IMR-90 (cell line): ENCODE results near the gene TOP2B. TPM values are rescaled to one million over a fixed set of nuclear protein-coding genes. Genes with fewer than 3 reads are reported as not detected.

Source experiments
- ATAC-seq: fragments of 200-7000 bp; cut with Tn5 transposase; 2 replicates; pipeline ENCODE4 v1.9.1; 2020; ENCODE audit warnings: low read depth, mild to moderate bottlenecking, moderate library complexity
- BruUV-seq: library from RNA; stranded (reverse); fragments of 400-500 nt; replicated peaks from 2 replicates; lab custom pipeline; 2021; lab: Mats Ljungman, UMichigan
- CTCF ChIA-PET: fragments of 300-600 bp; formaldehyde crosslinking; extraction: SDS; loops from one replicate; lab custom pipeline; 2021; ENCODE audit warnings: antibody characterized with exemption; lab: Yijun Ruan, JAX
- POLR2A ChIA-PET: fragments of 300-600 bp; sonication (Branson Sonifier 250); formaldehyde crosslinking; loops from one replicate; lab custom pipeline; 2022; ENCODE audit warnings: antibody characterized with exemption; ENCODE audit not compliant: unreplicated experiment; lab: Charles Lee
- DNase-seq: peaks from one replicate; pipeline ENCODE4 v3.0.0; 2013
- H2AFZ ChIP-seq: replicated peaks from 2 replicates; pipeline ENCODE3; 2013; ENCODE audit warnings: low read length, mild to moderate bottlenecking; ENCODE audit not compliant: poor library complexity
- H2AK5ac ChIP-seq: 2 replicates; pipeline ENCODE4 v1.6.1; 2013; ENCODE audit warnings: low read depth, low read length, inconsistent platforms
- H2AK9ac ChIP-seq: replicated peaks from 2 replicates; pipeline ENCODE3; 2013; ENCODE audit warnings: mild to moderate bottlenecking, low read depth, low read length, moderate library complexity; ENCODE audit not compliant: poor library complexity
- H2BK120ac ChIP-seq: 2 replicates; pipeline ENCODE4 v1.6.1; 2013; ENCODE audit warnings: low read depth, low read length, inconsistent platforms
- H2BK15ac ChIP-seq: 3 replicates; pipeline ENCODE4 v1.6.1; 2013; ENCODE audit warnings: low read depth, low read length, inconsistent platforms
- H2BK20ac ChIP-seq: 2 replicates; pipeline ENCODE4 v1.6.1; 2013; ENCODE audit warnings: low read depth, mild to moderate bottlenecking, inconsistent platforms, low read length, moderate library complexity
- H2BK5ac ChIP-seq: 2 replicates; pipeline ENCODE4 v1.6.1; 2013; ENCODE audit warnings: mild to moderate bottlenecking, low read depth, low read length, inconsistent platforms; ENCODE audit not compliant: poor library complexity, severe bottlenecking
- H3K14ac ChIP-seq: replicated peaks from 2 replicates; pipeline ENCODE4 v1.6.1; 2013; ENCODE audit warnings: low read depth, low read length, inconsistent platforms
- H3K18ac ChIP-seq: 2 replicates; pipeline ENCODE4 v1.6.1; 2013; ENCODE audit warnings: low read depth, low read length, control low read depth
- H3K23ac ChIP-seq: 2 replicates; pipeline ENCODE4 v1.6.1; 2013; ENCODE audit warnings: low read depth, low read length, inconsistent platforms
- H3K27ac ChIP-seq: 2 replicates; pipeline ENCODE4 v1.5.1; 2013; ENCODE audit warnings: mild to moderate bottlenecking, control low read depth, low read length; ENCODE audit not compliant: insufficient read depth
- H3K27me3 ChIP-seq: 2 replicates; pipeline ENCODE4 v1.6.1; 2013; ENCODE audit warnings: low read length; ENCODE audit not compliant: control insufficient read depth, insufficient read depth
- H3K36me3 ChIP-seq: 2 replicates; pipeline ENCODE4 v1.6.1; 2013; ENCODE audit warnings: low read length, mixed read lengths; ENCODE audit not compliant: control insufficient read depth, insufficient read depth
- H3K4ac ChIP-seq: 2 replicates; pipeline ENCODE4 v1.6.1; 2013; ENCODE audit warnings: low read depth, low read length, inconsistent platforms
- H3K4me1 ChIP-seq: 2 replicates; pipeline ENCODE4 v1.6.1; 2013; ENCODE audit warnings: low read length, mixed read lengths; ENCODE audit not compliant: control insufficient read depth, insufficient read depth
- H3K4me2 ChIP-seq: 2 replicates; pipeline ENCODE4 v1.6.1; 2013; ENCODE audit warnings: low read depth, mild to moderate bottlenecking, control low read depth, low read length, moderate library complexity
- H3K4me3 ChIP-seq: 2 replicates; pipeline ENCODE4 v1.5.1; 2013; ENCODE audit warnings: low read depth, mild to moderate bottlenecking, control low read depth, low read length, moderate library complexity; ENCODE audit not compliant: insufficient read depth
- H3K56ac ChIP-seq: 2 replicates; pipeline ENCODE4 v1.6.1; 2013; ENCODE audit warnings: low read length, inconsistent platforms; ENCODE audit not compliant: insufficient read depth; ENCODE audit errors: extremely low read depth
- H3K79me1 ChIP-seq, 2 experiments: 2 replicates each; pipeline ENCODE4 v1.6.1; 2013; ENCODE audit warnings: low read length in 2 of 2, inconsistent platforms in 1 of 2, low read depth in 1 of 2
- H3K9ac ChIP-seq: 2 replicates; pipeline ENCODE4 v1.6.1; 2013; ENCODE audit warnings: low read depth, low read length, control low read depth
- H3K9me1 ChIP-seq: 2 replicates; pipeline ENCODE4 v1.6.1; 2013; ENCODE audit warnings: low read length, inconsistent platforms; ENCODE audit not compliant: insufficient read depth
- H3K9me3 ChIP-seq: 2 replicates; pipeline ENCODE4 v1.6.1; 2013; ENCODE audit warnings: low read length; ENCODE audit not compliant: control insufficient read depth, insufficient read depth
- H4K20me1 ChIP-seq: 2 replicates; pipeline ENCODE4 v1.6.1; 2013; ENCODE audit warnings: low read length, inconsistent platforms; ENCODE audit not compliant: insufficient read depth
- H4K5ac ChIP-seq: 2 replicates; pipeline ENCODE4 v1.6.1; 2013; ENCODE audit warnings: mild to moderate bottlenecking, low read depth, low read length, control low read depth
- H4K8ac ChIP-seq, 2 experiments: 2 replicates each; pipeline ENCODE4 v1.6.1; 2013; ENCODE audit warnings: low read depth in 2 of 2, low read length in 2 of 2, control low read depth in 1 of 2, inconsistent platforms in 1 of 2
- H4K91ac ChIP-seq: 2 replicates; pipeline ENCODE4 v1.6.1; 2013; ENCODE audit warnings: low read depth, low read length, inconsistent platforms; ENCODE audit not compliant: insufficient read depth
- BHLHE40 ChIP-seq: fragments of 150-350 bp; IDR thresholded peaks from 2 replicates; pipeline ENCODE4 v1.6.1; 2016; ENCODE audit warnings: mild to moderate bottlenecking, low read depth, low read length
- CEBPB ChIP-seq: IDR thresholded peaks from 2 replicates; pipeline ENCODE4 v1.6.1; 2012; ENCODE audit warnings: low read depth, low read length, improper control_type of control experiment
- CHD1 ChIP-seq: IDR thresholded peaks from 2 replicates; pipeline ENCODE4 v1.6.1; 2012; ENCODE audit warnings: low read depth, low read length, improper control_type of control experiment
- FOS ChIP-seq: fragments of 150-350 bp; IDR thresholded peaks from 2 replicates; pipeline ENCODE4 v1.6.1; 2016; ENCODE audit warnings: low read depth, low read length
- MAZ ChIP-seq: IDR thresholded peaks from 2 replicates; pipeline ENCODE4 v1.6.1; 2012; ENCODE audit warnings: low read depth, mild to moderate bottlenecking, low read length, improper control_type of control experiment, moderate library complexity, borderline replicate concordance
- MXI1 ChIP-seq: IDR thresholded peaks from 2 replicates; pipeline ENCODE4 v1.6.1; 2012; ENCODE audit warnings: low read depth, mild to moderate bottlenecking, low read length, moderate library complexity, borderline replicate concordance
- NFE2L2 ChIP-seq: fragments of 150-350 bp; IDR thresholded peaks from 2 replicates; pipeline ENCODE4 v1.6.1; 2016; ENCODE audit warnings: low read depth, mild to moderate bottlenecking, low read length
- POLR2A ChIP-seq: IDR thresholded peaks from 2 replicates; pipeline ENCODE4 v1.6.1; 2012; ENCODE audit warnings: mild to moderate bottlenecking, low read depth, low read length
- RCOR1 ChIP-seq: IDR thresholded peaks from 2 replicates; pipeline ENCODE4 v1.6.1; 2012; ENCODE audit warnings: mild to moderate bottlenecking, low read length, improper control_type of control experiment; ENCODE audit not compliant: insufficient replicate concordance
- SMC3 ChIP-seq: fragments of 150-350 bp; IDR thresholded peaks from 2 replicates; pipeline ENCODE4 v1.6.1; 2016; ENCODE audit warnings: low read depth, mild to moderate bottlenecking, antibody characterized with exemption, low read length, moderate library complexity
- WGBS, 2 experiments: methylation state at CpG; one replicate each; pipeline versions ENCODE4 v1.1.5 to v1.1.7; 2013; ENCODE audit warnings: missing lambda C conversion rate in 2 of 2; ENCODE audit not compliant: insufficient read length in 1 of 2; ENCODE audit errors: extremely low coverage in 2 of 2; 5-methylcytosine and 5-hydroxymethylcytosine counted together
- dilution Hi-C: fragments of 300-500 bp; cut with HindIII; formaldehyde crosslinking; loops from one replicate; pipeline ENCODE4 v1.14.3; 2018; ENCODE audit warnings: low sequenced_read_pairs; ENCODE audit not compliant: unreplicated experiment
- in situ Hi-C: fragments of 300-500 bp; cut with MboI; formaldehyde crosslinking; loops from 3 replicates; pipeline ENCODE4 v1.14.3; 2019; ENCODE audit warnings: low sequenced_read_pairs, inconsistent platforms, mixed read lengths
- intact Hi-C: fragments of 100-400 bp; cut with micrococcal nuclease; formaldehyde crosslinking; loops from 2 replicates; pipeline ENCODE4 v1.10.0; 2022
- polyA plus RNA-seq, 3 experiments: library from polyadenylated mRNA; depleted of rRNA; stranded (reverse); fragments of >200 nt; gene quantifications; 2 replicates each; pipeline ENCODE4 v1.2.3, GENCODE V29; 2012; ENCODE audit warnings: low replicate concordance in 1 of 3
- total RNA-seq: library from RNA; depleted of rRNA; stranded (reverse); fragments of >200 nt; gene quantifications from 2 replicates; pipeline ENCODE4 v1.2.3, GENCODE V29; 2012
- TF ChIP-seq, protein P1 (sequence below): fragments of 150-350 bp; IDR thresholded peaks from 2 replicates; pipeline ENCODE4 v1.6.1; 2017; ENCODE audit warnings: mild to moderate bottlenecking, antibody characterized with exemption, low read length, low read depth

Gene TOP2B
- total and polyA plus RNA-seq, 2 of the 4 experiments (the other 2 are of a cell fraction): 45.5 to 53.4 TPM

DNA sequence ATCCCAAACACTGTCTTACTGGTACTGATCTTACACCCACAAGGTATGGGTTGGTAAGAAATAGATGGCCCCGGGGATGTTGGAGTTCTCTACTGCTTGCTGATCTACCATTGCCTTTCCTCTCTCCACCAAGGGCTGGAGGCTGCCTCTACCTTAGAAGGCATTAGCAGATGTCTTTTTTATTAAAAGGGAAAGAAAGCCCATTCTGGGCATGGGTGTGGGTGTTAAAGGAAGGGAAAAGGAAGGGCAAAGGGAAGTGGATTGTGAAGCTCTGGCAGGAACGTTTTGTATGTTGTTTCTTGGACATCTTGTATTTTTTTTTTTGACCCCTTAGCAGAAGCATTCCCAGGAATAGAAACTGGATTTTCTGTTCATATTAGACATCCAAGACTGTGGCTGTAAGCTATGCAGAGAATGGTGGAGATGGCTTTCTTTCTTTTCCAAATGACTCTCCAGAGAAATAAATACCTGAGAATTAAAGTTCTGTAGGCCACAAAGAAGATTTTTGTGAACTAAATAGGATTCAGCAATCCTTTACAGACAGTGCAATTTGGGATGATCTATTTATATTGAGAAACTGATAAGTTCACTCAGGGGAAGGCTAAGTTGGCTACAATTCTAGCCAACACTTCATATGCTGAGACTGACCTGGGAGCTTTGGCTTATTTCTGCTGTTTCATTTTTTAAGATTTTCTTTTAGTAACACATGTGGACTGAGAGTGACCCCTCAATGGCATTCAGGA is 108.8 kb downstream of the TOP2B start:
- Histone ChIP-seq H3K36me3 (no peaks in the 10 kb centered on the region), H3K23ac (no peak overlapping the region), H3K27ac (no peak overlapping the region), H3K79me1 (no peaks in the 10 kb centered on the region), H3K14ac (no peak overlapping the region), H2BK5ac (no peak overlapping the region), H2AFZ (no peak overlapping the region), H3K18ac (no peak overlapping the region), H3K9ac (no peak overlapping the region), H3K9me3 (no peaks in the 10 kb centered on the region), H4K5ac (no peak overlapping the region), H3K4me3 (no peak overlapping the region), H3K4ac (no peak overlapping the region), H3K4me1 (no peaks in the 10 kb centered on the region), H2BK120ac (no peak overlapping the region), H3K27me3 (peaks cover 4% of the 10 kb centered on the region), H4K8ac (no peak overlapping the region), H3K9me1 (no peaks in the 10 kb centered on the region), H2BK15ac (no peak overlapping the region), H2AK9ac (no peak overlapping the region), H2BK20ac (no peak overlapping the region), H3K56ac (no peak overlapping the region), H2AK5ac (no peak overlapping the region), H3K4me2 (no peak overlapping the region), H4K91ac (no peak overlapping the region), H4K20me1 (no peaks in the 10 kb centered on the region)
- intact Hi-C loops: no loop called here
- TF ChIP-seq NFE2L2 (no peak), CEBPB (no peak), MXI1 (no peak), CHD1 (no peak), POLR2A (no peak), SMC3 (no peak), RCOR1 (no peak), MAZ (no peak), FOS (no peak), BHLHE40 (no peak)
- TF ChIP-seq, protein P1, sequence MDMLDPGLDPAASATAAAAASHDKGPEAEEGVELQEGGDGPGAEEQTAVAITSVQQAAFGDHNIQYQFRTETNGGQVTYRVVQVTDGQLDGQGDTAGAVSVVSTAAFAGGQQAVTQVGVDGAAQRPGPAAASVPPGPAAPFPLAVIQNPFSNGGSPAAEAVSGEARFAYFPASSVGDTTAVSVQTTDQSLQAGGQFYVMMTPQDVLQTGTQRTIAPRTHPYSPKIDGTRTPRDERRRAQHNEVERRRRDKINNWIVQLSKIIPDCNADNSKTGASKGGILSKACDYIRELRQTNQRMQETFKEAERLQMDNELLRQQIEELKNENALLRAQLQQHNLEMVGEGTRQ: no peak
- no CpG with 5 or more reads among the region's 2 CpGs for WGBS, 2 experiments
- ATAC-seq (no peak), DNase-seq (no peak)
- CTCF ChIA-PET: interaction anchor here (0.6 to 1.0 kb wide), 3 partner anchors 18 to 38 kb away, joined by 3 read pairs; no protein-coding TSS in a partner anchor
- POLR2A ChIA-PET: no interaction called here
- no TSS peak for BruUV-seq
- in situ Hi-C loops: no loop called here
- dilution Hi-C loops: no loop called here
